Activated CD4-positive, alpha-beta T cell treated with anti-CD3 and anti-CD28 coated beads for 4 hours (primary cell): ENCODE data around the gene MTRFR.
"Not testable (repeated sequence)": the region's sequence is repeated elsewhere in the genome, so short reads cannot be mapped to it uniquely, and the experiment has no call there.

Source experiments
- DNase-seq, 2 donors: peaks; one replicate each; pipeline ENCODE4 v3.0.0-alpha.2; 2020

The MTRFR gene

DNA sequence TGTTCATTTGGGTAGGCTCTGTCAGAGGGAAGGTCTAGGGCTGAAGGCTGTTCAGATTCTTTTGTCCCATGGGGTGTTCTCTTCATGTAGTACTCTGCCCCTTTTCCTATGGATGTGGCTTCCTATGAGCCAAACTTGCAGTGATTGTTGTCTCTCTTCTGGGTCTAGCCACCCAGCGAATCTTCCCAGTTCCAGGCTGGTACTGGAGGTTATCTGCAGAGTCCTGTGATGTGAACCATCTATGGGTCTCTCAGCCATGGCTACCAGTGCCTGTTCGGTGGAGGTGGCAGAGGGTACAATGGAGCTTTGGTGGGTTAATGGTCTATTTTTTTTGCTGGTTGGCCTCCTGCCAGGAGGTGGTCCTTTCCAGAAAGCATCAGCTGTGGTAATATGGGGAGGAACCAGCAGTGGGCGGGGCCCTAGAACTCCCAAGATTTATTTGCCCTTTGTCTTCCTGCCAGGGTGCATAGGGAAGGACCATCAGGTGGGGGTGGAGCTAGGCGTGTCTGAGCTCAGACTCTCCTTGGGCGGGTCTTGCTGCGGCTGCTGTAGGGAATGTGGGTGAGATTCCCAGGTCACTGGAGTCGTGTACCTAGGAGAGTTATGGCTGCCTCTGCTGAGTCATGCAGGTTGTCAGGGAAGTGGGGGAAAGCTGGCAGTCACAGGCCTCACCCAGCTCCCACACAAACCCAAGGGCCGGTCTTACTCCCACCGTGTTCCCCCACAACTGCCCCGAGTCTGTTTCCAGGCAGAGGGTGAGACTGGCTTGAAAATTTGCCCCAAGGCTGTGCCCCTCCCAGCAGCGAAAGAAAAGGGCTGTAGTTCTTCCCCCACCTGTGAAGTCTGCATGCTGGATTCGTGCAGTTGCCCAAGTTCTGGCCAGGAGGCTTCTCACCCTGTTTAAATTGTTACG is 17.5 kb downstream of the MTRFR start:
- DNase-seq, result no peak

DNA sequence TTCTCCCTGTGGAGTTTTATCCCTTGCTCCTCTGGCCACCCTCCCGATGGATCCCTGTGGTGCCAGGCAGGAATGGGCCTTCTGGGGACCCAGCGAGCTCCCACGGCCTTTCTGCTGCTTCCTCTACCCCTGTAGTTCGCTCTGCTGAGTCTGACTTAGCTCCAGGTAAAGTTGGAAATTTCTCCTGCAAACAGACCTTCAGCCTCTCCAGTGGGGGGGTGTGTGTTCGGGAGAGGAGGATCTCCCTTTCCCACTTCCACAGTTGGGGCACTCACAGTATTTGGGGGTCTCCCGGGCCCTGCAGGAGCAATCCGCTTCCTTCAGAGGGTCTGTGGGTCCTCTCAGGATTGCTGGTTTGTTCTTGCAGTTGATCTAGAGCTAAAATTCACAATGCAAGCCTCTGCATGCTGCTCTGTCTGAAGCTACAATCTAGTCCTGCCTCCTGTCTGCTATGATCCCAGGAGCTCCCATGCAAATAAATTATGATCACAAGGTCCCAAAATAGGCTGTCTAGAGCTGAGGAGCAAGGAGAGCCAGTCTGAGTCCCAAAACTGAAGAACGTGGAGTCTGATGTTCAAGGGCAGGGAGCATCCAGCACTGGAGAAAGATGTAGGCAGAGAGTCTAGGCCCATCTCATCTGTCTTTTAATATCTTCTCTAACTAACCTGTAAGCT is 18.3 kb downstream of the MTRFR start:
- no peak for DNase-seq

DNA sequence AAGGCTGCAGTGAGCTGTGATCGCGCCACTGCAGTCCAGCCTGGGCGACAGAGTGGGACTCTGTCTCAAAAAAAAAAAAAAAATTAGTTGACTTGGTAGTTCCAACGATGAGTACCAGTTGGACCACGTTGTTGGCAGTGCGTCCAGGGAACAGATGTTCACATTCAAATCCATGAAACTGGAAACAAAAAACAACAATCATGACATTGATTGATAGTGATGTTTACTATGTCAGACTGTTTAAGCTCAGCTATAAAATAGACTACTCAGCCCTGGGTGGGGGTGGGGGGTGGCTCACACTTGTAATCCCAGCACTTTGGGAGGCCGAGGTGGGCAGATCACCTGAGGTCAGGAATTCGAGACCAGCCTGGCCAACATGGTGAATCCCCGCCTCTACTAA is 19.1 kb downstream of the MTRFR start:
- not testable (repeated sequence) for DNase-seq

DNA sequence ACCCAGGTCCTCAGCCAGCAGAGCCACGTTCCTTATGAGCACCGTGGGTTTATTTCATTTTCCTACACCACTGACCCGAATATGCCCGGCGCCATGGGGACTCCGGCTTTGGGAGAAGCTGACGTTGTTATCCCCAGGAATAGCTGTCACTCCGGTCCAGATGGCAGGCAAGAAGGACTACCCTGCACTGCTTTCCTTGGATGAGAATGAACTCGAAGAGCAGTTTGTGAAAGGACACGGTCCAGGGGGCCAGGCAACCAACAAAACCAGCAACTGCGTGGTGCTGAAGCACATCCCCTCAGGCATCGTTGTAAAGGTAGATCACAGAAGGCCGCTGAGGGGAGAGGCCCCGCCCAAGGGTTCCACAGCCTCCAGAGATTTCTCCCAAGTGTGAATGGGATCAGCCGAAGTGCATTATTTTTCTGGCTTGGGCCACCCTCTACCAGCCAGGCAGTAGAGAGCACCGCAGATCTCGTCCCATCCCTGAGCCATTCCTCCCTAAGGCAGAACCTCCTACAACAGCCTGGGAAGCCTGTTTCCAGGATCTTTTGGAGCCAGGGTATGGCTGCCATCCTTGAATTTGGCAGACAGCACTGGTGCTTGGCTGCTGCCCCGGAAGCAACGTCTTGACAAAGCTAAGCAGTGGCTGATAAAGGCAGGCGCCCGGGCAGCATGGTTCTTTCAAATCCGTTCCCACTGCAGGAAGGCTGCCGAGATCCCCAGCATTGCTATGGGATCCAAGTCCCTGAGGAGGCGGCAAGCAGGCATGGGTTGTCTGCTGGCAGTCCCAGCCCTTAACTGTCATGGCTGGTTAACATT is 20.6 kb downstream of the MTRFR start:
- no peak for DNase-seq

DNA sequence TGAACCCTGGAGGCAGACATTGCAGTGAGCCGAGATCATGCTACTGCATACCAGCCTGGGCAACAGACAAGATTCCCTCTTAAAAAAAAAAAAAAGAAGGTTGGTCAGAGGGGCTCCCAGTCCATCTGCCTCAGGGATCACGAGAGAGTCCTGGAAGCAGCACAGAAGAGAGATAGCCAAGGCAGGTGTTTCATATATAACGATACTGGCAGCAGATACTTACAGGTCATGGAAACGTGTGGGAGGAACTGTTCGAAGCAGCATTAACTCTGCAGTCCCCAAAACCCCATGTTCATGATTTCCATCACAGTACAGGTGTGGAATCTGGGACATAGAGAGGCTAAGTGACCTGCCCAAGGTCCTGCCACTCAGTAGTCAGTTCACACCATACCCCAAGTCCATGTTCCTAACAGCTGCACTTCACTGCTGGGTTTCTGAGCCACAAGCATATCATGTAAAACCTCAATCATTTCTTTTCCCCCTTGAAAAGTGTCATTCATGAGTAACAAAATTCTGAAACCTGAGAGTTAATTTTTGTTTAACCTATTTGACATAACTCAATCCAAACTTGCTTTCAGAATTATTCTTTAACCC is 21.7 kb downstream of the MTRFR start:
- DNase-seq, result no peak

DNA sequence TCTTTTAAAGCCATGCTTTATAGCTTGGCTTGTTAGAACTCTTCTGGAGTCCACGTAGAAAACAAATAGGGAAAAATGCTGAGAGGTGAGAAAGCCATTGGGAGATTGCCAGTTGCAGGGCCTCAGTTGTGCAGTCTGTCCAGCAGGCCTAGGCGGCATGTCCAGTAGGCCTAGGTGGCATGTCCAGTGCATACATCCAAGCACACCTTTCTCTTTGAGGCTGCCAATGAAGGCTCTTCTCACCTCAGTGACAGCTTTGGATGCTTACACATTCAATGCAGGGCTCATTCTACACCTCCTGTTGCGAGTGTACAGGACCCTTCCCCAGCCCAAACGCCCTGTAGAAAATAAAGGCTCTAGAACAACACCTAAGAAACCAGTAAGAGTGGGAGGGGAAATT is 25.4 kb downstream of the MTRFR start:
- no peak for DNase-seq

DNA sequence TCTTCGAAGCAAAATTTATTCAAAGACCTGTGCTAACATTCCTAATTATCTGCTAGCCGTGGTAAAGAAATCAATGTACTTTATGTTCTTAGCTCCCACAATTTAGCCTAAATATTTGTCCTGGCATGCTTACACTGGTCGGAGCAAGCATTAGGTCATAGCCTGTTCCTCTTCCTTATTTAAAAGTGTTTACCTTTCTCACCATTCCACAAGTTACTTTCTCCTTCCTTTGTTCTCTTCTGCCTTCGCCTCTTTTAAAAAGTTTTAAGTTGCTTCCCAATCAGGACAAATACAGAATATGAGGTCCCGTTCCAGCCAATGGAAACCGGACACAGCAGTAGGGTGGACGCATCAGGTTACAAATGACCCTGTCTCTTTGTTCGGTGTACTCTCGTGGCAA is 26.8 kb downstream of the MTRFR start:
- no peak for DNase-seq

DNA sequence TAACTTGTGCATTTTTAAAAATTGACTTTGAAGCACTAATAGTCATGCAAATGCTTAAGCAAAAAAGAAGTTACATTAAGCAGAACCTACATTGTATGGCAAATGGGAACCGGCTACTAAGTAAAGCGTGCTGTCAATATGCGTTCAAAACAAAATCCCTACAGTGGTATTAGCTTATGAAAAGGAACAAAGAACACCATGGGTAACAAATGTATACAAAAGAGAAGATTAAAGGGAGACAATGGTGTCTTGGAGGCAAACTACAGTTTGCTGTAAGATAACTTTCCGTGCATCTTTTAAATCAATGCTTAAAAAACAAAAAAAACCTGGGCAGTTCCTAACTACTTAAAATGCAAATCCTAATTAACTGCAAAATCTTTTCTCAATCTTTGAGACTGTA is 28.0 kb downstream of the MTRFR start:
- DNase-seq, result no peak

DNA sequence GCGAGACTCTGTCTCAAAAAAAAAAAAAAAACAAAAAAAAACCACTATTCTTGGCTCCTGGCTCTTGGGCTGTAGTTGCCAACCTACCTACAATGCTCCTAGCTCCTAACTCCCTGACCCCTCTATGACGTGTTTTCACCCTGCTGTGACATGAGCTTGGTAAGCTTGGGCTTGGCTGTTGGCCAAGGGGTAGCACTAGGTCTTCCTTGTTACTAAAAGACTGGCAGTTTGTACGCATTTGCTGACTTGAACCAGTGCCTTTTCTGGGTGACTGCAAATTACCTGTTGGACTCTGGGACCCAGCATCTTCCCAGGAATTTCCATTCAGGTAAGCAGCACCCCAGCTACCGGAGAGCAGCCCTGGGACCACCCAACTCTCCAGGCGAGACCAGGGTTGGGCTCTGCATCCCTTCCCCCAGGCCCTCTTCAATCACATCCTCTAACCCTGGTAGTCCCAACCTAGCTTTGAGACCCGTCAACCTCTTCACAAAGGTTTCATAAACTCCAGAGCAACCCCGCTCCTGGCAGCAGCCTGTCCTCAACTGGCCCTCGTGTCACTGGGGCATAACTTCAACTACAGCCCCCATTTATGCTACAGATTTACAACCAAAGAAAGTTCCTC is 30.1 kb downstream of the MTRFR start:
- no peak for DNase-seq

DNA sequence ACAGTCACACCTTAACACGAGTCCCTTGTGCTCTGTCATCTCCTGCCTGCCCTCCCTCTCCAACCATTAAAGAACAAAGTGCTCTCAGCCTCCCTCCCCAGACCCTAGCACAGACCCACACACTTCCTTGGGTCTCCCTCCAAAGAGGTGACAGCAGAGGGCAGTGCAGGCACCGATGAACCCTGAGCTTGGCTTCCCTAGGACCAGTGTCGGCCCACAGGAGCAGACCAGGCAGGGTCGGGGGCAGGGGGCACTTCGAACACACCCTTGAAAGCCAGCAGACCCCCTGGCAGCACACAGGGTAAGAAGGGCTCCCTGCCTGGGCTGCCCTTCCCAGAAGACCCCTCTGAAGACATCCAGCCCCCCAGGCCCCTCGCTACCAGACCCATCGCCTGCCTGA is 31.4 kb downstream of the MTRFR start:
- no peak for DNase-seq

DNA sequence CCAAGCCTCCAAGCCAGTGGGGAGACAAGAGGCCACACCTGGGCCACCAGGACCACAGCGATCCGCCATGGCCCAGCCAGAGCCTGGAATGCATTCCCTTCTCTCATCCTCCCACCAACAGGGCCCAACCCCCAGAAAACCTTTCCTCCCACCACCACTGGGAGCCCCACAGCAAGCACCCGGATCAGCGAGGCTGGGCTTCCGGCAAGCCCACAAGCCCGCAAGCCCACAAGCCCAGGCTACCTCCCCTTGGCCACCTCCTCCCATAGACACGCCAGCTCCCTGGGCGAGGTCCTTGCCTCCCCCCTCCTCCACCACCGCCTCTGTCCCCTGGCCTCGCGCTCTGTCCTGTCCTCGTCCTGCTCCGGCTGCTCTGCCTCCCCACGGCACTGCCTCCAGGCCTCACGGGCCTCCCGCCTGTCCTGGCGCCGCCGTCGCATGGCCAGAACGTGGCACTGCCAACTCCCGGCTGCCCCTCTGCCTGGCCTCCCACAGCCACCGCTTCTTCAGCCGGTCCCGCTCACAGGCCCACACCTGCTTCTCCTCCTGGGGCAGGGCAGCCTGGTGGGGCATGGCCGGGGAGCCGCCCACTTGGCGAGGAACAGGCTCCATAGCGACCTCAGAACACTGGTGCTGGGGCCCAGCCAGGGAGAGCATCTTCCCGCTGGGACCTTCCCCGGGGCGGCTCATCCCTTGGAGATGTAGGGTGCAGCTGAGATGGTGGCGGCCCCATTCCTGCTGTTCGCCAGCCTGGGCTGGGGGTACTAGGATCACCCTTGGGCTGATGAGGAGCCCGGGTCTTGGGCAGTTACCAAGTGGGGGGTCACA is 32.8 kb downstream of the MTRFR start:
- DNase-seq, result no peak

DNA sequence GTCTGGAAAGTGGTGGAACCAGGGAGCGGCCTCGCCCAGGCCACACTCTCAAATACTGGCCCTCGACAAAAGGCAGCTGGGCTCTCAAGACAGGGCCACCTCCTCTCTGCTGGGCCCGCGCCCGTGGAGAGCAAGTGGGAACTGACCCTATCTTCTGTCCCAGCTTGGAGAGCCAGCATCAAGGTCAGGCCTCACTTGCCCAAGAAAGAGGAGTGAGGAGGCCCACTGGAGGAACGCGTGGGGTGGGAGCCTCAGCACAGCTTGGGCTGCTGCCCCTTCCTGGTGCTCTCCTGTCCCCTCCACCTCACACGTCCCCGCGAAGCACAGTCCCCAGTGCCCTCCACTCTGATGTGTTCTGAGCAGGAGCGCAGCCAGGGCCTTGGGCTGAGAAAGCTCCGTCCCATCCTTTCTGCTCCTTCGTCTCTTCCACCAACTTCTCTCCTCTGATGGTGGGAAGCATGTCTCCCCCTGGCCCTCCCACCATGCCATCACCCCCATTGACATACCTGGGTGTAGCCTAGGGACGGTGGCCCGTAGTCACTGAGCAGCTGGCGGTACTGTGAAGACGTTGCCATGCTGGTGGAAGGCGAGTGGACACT is 33.5 kb downstream of the MTRFR start:
- no peak for DNase-seq

DNA sequence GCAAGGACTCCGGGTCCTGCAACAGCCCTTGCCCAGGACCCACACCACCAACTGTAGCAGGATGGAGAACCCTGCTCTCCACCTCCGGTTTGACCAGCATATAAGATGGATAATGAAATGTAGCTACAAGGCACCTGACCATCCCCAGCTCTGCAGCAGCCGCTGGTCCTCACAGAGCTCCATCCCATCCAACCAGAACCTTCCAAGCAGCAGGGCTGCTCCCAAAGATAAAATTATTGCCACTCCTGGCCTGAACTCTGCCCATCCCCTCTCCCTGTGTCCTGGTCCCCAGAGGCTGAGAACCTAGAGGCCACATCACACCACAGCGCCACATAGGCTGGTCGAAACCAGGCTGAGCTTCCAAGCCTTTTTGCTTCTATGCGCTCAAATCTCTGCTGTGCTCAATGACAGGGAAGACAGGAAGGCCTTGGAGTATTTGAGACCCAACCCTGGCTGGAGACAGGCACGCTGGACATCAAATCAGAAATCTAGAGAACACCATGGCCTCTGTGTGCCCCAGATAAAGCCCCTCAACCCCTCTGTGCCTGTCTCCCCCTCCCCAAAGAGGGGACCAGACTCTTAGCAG is 34.2 kb downstream of the MTRFR start:
- DNase-seq, result no peak

DNA sequence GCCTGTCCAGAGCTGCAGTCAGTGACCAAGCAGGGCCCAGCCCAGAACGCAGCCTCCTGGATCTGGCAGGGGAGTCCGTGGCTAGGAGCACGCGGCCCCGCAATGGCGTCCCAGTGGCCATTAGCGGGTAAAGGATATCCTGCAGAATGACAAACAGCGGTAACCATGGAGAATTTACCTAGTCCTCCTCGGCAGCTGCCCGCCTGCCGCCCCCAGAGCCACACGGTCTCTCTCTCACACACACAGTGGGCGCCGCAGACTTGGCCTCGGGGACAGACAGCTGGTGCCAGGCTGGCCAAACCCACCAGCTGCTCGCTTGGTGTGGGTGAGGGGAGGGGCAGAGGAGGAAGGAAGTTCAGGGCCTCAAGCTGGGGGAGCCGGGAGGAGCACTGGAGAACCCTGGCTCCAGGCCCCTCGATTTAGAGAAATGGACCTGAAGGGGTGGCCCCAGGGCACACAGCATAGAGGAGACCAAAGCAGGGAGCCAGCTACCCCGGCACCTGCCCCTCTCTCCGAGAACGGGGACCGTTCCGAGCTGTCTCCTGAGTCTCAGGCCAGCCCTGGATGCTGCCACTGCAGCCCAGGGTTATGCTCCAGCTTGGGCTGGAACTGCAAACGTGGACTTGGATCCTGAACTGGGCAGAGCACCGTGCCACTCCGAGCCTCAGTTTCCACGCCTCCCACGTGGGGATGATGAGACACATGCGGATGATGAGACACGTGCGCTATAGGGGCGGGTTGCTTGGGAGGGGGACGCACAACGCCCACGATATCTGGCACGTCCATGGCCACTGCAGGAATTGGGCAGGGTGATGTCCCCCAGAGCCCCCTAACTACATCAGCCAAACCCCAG is 35.0 kb downstream of the MTRFR start:
- DNase-seq, result no peak

DNA sequence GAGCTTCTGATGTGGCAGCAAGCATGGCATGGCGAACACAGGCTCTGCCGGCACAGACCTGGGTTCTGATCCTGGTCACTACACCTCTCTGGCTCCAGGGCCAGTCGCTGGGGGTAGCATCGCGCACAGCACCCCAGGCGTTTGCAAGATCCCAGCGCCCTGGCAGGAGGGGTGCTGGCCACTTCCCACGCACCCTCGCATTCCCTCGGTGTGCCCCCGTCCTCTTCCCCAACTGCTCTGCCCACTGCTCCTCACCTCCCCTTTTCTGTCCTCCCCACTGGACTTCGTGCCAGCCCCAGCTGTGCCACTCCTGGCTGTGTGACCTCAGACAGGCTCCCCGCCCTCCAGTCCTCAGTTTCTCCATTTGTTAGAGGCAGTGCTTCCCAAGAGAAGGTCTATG is 35.6 kb downstream of the MTRFR start:
- DNase-seq, result no peak

DNA sequence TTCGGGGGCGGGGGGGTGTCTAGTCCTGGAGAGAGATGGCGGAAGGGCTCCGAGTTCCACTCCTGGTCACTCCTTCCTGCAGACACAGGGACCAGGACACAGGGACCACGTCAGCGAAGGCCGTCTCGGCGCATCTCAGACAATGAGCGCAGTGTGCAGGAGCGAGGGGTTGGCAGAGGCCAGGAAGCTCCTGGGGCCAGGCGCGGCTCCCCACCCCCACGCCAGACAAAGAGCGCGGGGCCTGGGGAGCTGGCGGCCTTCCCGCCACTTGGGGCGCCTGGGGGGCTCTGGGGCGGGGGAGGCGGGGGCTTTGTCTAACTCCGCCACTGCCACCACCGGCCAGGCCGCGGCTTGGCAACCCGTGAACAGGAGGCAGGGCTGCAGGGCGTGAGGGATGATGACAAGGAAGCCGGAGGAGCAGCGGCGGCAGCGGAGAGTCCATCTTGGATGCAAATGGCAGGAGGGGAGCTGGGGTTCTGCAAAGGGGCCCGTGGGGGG is 36.2 kb downstream of the MTRFR start:
- DNase-seq, result peak; percentile 16 to 20

DNA sequence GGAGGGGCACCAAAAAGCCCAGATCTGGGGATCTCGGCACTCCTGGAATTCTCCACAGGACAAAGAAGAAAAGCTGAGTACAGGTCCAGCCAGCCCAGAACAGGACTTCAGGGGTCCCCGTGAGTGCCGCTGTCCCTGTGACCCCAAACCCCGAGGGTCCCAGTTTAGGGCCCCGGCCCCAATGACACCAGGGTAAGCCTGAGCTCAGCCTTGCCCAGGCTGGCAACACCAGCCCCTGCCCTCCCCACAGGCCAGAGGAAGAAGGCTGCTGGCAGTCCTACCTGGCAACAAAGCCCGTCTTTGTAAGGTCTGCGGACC is 36.6 kb downstream of the MTRFR start:
- DNase-seq, result no peak

DNA sequence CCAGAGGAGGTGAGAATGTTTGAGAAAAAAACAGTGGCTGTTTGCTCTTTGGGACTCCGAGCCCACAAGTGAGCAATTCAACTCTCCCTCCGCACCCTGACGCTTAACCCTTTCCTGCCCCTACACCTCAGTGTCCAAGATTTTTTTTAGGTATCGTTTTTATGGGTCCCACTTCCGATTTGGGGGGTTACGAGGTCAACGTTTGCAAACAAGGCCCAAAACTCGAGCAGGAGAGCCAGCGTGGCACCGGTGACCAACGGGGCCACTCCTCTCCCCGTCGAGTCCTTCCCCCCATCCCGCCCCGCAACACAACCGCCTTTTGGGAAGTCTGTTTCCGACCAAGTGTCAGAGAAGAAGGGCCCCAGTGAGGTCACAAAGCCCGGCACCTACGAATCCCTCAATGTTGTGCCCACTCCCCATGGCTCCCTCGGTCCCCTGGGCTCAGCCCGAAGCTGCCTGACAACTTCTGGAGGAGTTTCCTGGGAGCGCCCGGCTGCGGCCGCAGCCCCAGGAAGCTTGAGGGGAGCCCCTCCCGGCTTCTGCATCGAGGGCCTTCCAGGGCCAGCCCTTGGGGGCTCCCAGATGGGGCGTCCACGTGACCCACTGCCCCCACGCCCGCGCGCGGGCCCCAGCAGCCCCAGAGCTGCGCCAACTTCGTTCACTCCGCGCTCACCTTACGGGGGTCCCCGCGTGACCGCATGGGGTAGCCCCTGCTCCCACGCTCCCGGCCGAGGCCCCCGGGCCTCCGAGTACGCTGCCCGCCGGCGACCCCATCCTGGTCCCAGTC is 37.2 kb downstream of the MTRFR start:
- no peak for DNase-seq
